Sigmoid colon (tissue), 4 donors: Measurements from ENCODE around the gene DLX3.

Experiments
- CTCF ChIP-seq, 4 experiments: fragments of 450-650 bp in 3 of 4; fragments of 200-600 bp in 1 of 4; IDR thresholded peaks; one replicate each; pipeline ENCODE4 v1.5.1; 2016 to 2019; ENCODE audit warnings: antibody characterized with exemption in 4 of 4, mild to moderate bottlenecking in 3 of 4, moderate library complexity in 2 of 4
- EP300 ChIP-seq, 4 donors: sonication (generic); formaldehyde crosslinking; IDR thresholded peaks; one replicate each; pipeline ENCODE4 v1.6.1; 2017; ENCODE audit warnings: antibody characterized with exemption in 4 of 4
- POLR2A ChIP-seq, 2 donors: fragments of 450-650 bp; IDR thresholded peaks; one replicate each; pipeline ENCODE4 v1.6.1; 2016; ENCODE audit warnings: antibody characterized with exemption in 2 of 2, mild to moderate bottlenecking in 2 of 2, moderate library complexity in 2 of 2
- POLR2AphosphoS5 ChIP-seq, 4 donors: sonication (generic); formaldehyde crosslinking; IDR thresholded peaks; one replicate each; pipeline ENCODE4 v1.6.1; 2017; ENCODE audit warnings: antibody characterized with exemption in 4 of 4

- TF ChIP-seq CTCF (IDR thresholded peaks at IDR 0.05), result no peak
- no peak for TF ChIP-seq POLR2A (IDR thresholded peaks at IDR 0.05)
- no peak for TF ChIP-seq EP300 (IDR thresholded peaks at IDR 0.05)
- TF ChIP-seq POLR2AphosphoS5 (IDR thresholded peaks at IDR 0.05), result no peak
Measured at GRCh38 chr17:49986396-49987289, 8.4 kb downstream of the DLX3 start.
